Activated T-cell treated with anti-CD3 and anti-CD28 coated beads for 1 hour (primary cell): ENCODE results near the gene CENPP.
"Not testable (repeated sequence)": the region's sequence is repeated elsewhere in the genome, so short reads cannot be mapped to it uniquely, and the experiment has no call there.

Source experiments
- DNase-seq: peaks from one replicate; pipeline ENCODE4 v3.0.0-alpha.2; 2020; ENCODE audit warnings: low read depth

CENPP gene

DNA sequence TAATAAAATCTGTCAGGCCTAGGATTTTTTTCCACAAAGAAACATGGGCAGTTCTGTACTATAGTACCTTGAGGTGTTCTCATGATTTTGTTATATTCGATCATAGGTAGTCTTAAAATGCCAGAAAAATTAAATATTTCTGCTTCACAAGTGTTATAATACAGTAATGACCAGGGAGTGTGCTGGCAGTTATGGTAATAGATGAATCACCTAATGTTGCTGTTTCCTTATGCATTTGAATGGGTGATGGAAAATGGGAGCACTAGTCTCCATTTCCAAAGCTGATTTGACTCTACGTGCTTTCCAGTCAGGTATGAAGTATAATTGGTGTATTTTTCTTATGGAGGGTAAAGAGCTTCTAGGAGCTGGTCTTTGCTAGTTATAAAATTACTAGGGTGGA is 54.9 kb downstream of the CENPP start:
- no peak for DNase-seq

DNA sequence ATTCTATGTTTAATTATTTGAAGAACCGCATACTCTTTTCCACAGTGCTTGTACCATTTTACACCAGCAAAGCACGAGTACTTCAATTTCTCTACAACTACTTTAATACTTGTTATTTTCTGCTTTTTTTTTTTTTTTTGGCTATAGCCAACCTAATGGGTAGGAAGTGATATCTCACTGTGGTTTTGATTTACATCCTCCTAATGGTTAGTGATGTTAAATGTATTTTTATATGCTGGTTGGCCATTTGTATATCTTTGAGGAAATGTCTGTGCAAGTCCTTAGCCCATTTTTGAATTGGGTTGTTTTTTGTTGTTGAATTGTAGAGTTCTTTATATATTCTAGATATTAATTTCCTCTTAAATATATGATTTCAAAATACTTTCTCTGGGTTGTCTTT is 56.0 kb downstream of the CENPP start:
- no peak for DNase-seq

GRCh38 chr9:92384375-92384774 is 58.6 kb downstream of the CENPP start:
- DNase-seq, result no peak

- DNase-seq, result no peak
These were observed 59.2 kb downstream of the CENPP start for GRCh38 chr9:92385001-92385400.

- no peak for DNase-seq
These were observed 59.7 kb downstream of the CENPP start for GRCh38 chr9:92385477-92385876.

DNA sequence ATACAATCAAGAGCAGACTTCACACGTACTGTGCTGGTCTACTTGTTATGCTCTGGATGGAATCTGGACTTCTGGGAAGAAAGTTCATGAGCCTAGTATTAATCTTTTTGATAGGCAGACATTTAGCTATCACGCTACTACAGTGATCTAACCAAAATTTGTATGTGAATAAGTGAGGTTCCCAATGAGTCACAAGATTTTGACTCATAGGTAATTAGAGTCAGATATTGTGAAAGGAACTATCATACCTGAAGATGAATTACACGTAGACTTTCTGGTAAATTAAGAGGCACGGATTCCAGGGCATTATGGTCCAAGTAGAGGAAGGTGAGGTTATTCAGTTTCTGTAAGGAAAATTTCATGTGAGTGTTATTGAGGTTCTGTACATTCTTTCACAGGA is 60.2 kb downstream of the CENPP start:
- DNase-seq, result no peak

DNA sequence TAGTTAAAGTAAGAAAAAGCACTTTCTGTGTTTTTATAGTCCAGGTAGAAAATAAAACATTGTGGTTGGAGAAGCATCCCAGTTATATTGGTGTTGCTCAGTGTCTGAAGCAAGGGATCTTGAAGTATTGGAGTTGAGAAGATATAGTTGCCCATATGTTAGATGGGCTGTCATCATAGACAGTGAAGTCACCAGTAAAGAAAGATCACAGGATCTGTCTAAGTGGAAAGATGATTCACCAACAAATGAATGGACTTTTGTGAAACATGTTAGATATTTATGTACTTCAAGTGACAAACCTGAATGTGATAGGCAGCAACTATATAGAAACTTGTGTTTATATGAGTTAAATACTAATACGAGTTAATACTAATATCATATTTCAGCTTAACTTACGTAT is 66.9 kb downstream of the CENPP start:
- DNase-seq, result no peak

- DNase-seq, result no peak
These were observed 67.9 kb downstream of the CENPP start for GRCh38 chr9:92393686-92394085.

DNA sequence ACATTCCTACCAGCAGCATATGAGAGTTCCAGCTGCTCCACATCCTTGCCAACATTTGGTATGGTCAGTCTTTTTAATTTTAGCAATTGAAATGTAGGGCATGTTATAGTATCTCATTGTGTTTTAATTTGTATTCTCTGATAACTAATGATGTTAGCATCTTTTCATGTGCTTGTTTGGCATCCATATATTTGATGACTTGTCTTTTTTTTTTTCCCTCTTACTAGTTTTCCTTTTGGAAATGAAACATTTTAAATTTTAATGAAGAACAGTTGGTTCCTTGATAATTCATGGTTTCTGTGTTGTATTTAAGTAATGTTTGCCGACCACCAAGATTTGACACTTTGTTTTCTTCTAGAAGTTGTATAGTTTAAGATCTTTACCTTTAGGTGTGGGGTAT is 69.9 kb downstream of the CENPP start:
- no peak for DNase-seq

GRCh38 chr9:92397853-92398252 is 72.1 kb downstream of the CENPP start:
- no peak for DNase-seq

DNA sequence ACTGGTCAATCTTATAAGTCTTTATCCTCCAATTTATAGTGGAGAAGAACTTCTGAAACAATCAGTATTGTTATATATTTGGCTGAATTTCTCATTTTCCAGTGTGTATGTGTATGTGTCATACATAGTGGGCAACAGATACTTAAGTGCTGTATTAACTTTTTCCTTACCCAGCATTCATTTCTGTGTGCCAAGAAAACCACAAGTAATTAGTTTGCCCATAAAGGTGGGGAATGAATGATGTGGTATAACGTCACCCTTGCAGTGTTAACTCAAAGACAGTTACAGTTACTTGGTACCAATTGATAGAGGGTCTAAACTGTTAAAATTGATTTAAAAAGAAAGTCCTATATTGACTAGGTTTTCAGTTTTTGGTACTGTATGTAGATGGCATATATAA is 76.6 kb downstream of the CENPP start:
- DNase-seq, result no peak

GRCh38 chr9:92402826-92403745 is 77.3 kb downstream of the CENPP start:
- DNase-seq, result no peak

- DNase-seq, result no peak
These were observed 78.5 kb downstream of the CENPP start, which contains the start of gene OGN for GRCh38 chr9:92404042-92404836. Gene OGN, minus strand, starts transcription at chr9:92404578. Its CDS starts 1,171 bp downstream, at chr9:92403407.

DNA sequence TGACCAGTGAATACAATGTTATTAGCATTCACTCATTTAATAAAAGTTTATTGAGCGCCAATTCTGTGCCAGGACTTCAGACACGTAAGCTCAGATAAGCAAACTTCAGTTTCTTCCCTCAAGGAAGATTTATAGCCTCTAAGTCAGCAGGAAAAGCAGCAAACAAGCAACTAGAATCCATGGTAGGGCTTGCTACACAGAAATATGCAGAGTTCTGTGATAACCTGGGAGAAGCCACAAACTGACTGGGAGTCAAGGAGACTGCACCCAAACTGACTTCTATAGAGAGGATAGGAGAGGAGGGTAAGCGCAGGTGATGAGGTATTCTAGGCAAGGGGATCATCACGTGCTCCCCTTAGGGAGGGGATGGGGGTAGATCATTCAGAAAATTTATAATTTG is 80.1 kb downstream of the CENPP start:
- no peak for DNase-seq

DNA sequence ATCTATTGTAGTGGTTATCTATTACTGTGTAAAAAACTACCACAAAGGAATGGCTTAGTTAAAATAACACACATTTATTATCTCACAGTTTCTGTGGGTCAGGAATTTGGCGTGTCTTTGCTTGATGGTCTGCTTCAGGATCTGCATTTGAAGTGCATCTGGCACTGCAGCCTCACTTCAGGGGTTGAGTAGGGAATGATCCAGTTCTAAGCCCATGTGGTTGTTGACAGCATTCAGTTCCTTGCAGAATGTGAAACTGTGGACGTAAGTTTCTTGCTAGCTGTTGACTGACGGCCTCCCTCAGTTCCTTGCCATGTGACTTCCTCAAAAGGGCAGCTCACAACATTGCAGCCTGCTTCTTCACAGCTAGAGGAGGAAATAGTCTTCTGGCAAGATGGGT is 80.7 kb downstream of the CENPP start:
- peak; percentile 8 for DNase-seq

DNA sequence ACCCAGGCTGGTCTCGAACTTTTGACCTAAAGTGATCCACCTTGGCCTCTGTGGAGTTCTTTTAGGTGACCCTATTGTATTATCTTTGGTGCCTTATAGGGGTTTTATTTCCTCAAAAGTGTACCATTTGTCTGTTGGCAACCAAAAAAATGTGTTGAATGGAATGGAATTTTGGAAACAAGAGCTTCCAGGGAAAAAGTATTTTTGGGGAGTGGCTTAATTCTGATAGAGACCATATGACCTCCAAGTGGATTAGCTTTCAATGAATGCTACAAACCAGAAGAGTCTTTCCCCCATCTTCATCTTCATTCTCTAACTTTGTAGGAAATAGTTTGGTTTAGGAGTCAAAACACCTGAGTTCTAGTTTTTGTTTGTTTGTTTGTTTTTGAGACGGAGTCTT is 82.1 kb downstream of the CENPP start:
- no peak for DNase-seq

- DNase-seq, result no peak
These were observed 83.2 kb downstream of the CENPP start for GRCh38 chr9:92408747-92409478.

GRCh38 chr9:92411157-92411556 is 85.4 kb downstream of the CENPP start:
- not testable (repeated sequence) for DNase-seq

- no peak for DNase-seq
These were observed 88.8 kb downstream of the CENPP start for GRCh38 chr9:92414566-92414965.

DNA sequence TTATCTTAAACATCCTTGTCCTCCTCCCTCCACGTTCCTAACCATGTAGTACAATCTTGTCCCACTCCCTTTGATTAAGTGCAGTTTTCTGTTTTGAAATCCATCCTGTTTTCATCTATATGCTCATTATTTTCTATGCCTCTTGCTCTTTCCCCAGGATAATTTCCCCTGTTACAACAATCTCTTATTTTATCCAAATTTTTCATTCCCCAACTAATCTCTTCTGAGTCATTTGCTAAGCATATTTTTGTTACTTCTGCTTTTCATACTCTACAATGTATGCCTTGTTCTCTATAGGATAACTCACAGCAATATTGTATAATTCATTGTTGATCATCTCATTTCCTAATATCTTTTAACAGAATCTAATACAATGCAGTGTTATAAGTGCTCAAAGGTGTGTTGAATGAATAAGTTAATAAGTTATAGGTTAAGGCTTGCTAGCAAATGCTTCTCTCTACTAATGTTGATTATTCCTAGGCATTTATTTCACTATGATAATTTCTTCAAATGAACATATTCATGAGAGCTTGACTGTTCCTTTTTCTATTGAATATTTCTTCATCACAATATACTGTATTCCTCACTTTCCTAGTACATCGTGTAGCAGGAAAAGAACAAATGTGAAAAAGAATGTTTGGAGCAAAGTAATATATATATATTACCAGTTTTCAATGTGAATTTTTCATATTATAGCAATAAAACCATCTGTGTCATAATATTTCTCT is 97.0 kb downstream of the CENPP start:
- no peak for DNase-seq

DNA sequence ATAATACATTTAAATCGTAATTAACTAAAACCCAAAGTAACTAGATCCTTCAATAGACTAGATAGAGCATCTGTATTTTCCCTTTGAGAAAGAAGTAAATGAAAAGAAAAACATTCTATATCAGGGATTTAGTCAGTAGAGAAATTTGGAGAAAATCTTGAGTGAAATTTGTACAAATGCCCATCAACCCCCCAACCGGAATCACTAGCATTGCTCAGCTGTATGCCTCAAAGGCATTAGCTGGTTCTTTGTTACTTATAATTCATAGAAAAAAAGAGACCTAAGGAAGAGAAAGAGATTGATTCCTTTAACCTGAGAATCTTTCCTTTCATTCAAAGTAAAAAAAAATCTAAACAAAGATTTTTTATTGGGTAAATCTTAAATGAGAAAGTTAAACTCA is 97.9 kb downstream of the CENPP start:
- DNase-seq, result no peak

GRCh38 chr9:92424340-92424739 is 98.6 kb downstream of the CENPP start, which contains the start of gene OMD:
Gene OMD, minus strand, starts transcription at chr9:92424471. Its CDS starts 6,913 bp downstream, at chr9:92417558.
- DNase-seq, result no peak
